ENCODE data around the gene A4GALT.
"Not testable (repeated sequence)": the region's sequence is repeated elsewhere in the genome, so short reads cannot be mapped to it uniquely, and the experiment has no call there.

A4GALT gene

GRCh38 chr22:42745118-42745517 lies 24.4 kb upstream of the A4GALT start:
- in situ Hi-C loops (cut with MboI; ENCODE audit: low pct_unique_long_range_greater_than_20kb, low sequenced_read_pairs) = no loop called here

GRCh38 chr22:42743501-42743991 lies 22.9 kb upstream of the A4GALT start:
- no peak for DNase-seq
- in situ Hi-C loops (cut with MboI; ENCODE audit: low pct_unique_long_range_greater_than_20kb, low sequenced_read_pairs) = no loop called here

More at GRCh38 chr22:42745118-42745517, 24.4 kb upstream of the A4GALT start:
- DNase-seq = no peak

- in situ Hi-C loops (cut with MboI; ENCODE audit: low pct_unique_long_range_greater_than_20kb, low sequenced_read_pairs) = no loop called here
- no peak for DNase-seq
Measured at GRCh38 chr22:42742940-42743339, 22.3 kb upstream of the A4GALT start.

- in situ Hi-C loops (cut with MboI; ENCODE audit: low pct_unique_long_range_greater_than_20kb, low sequenced_read_pairs); DNase-seq: not testable (repeated sequence)
Measured at GRCh38 chr22:42740320-42740719, 19.6 kb upstream of the A4GALT start.

- no peak for DNase-seq
- in situ Hi-C loops (cut with MboI; ENCODE audit: low pct_unique_long_range_greater_than_20kb, low sequenced_read_pairs) = no loop called here
Measured at GRCh38 chr22:42734406-42734805, 13.7 kb upstream of the A4GALT start.

- in situ Hi-C loops (cut with MboI; ENCODE audit: low pct_unique_long_range_greater_than_20kb, low sequenced_read_pairs); DNase-seq: not testable (repeated sequence)
Measured at GRCh38 chr22:42733394-42733793, 12.7 kb upstream of the A4GALT start.

GRCh38 chr22:42732081-42732480 lies 11.4 kb upstream of the A4GALT start:
- no peak for DNase-seq
- in situ Hi-C loops (cut with MboI; ENCODE audit: low pct_unique_long_range_greater_than_20kb, low sequenced_read_pairs) = no loop called here

GRCh38 chr22:42726811-42727210 lies 6.1 kb upstream of the A4GALT start:
- no peak for DNase-seq
- in situ Hi-C loops (cut with MboI; ENCODE audit: low pct_unique_long_range_greater_than_20kb, low sequenced_read_pairs) = no loop called here

GRCh38 chr22:42725606-42726355 lies 5.1 kb upstream of the A4GALT start:
- no peak for DNase-seq
- in situ Hi-C loops (cut with MboI; ENCODE audit: low pct_unique_long_range_greater_than_20kb, low sequenced_read_pairs) = no loop called here

GRCh38 chr22:42724062-42724461 lies 3.4 kb upstream of the A4GALT start:
- no peak for DNase-seq
- in situ Hi-C loops (cut with MboI; ENCODE audit: low pct_unique_long_range_greater_than_20kb, low sequenced_read_pairs) = no loop called here

- no peak for DNase-seq
- in situ Hi-C loops (cut with MboI; ENCODE audit: low pct_unique_long_range_greater_than_20kb, low sequenced_read_pairs) = no loop called here
Measured at GRCh38 chr22:42721045-42721434, 370 bp upstream of the A4GALT start.

- no peak for DNase-seq
- in situ Hi-C loops (cut with MboI; ENCODE audit: low pct_unique_long_range_greater_than_20kb, low sequenced_read_pairs) = no loop called here
Measured at GRCh38 chr22:42719656-42720262, 911 bp downstream of the A4GALT start.

- no peak for DNase-seq
- in situ Hi-C loops (cut with MboI; ENCODE audit: low pct_unique_long_range_greater_than_20kb, low sequenced_read_pairs) = no loop called here
Measured at GRCh38 chr22:42719133-42719532, 1.5 kb downstream of the A4GALT start.

GRCh38 chr22:42717197-42717928 lies 3.3 kb downstream of the A4GALT start:
- DNase-seq = no peak
- in situ Hi-C loops (cut with MboI; ENCODE audit: low pct_unique_long_range_greater_than_20kb, low sequenced_read_pairs) = no loop called here

GRCh38 chr22:42716649-42717127 lies 4.0 kb downstream of the A4GALT start:
- in situ Hi-C loops (cut with MboI; ENCODE audit: low pct_unique_long_range_greater_than_20kb, low sequenced_read_pairs) = no loop called here
- DNase-seq = no peak

GRCh38 chr22:42716221-42716620 lies 4.4 kb downstream of the A4GALT start:
- in situ Hi-C loops (cut with MboI; ENCODE audit: low pct_unique_long_range_greater_than_20kb, low sequenced_read_pairs) = no loop called here
- no peak for DNase-seq

GRCh38 chr22:42714768-42715390 lies 5.8 kb downstream of the A4GALT start:
- no peak for DNase-seq
- in situ Hi-C loops (cut with MboI; ENCODE audit: low pct_unique_long_range_greater_than_20kb, low sequenced_read_pairs) = no loop called here

- in situ Hi-C loops (cut with MboI; ENCODE audit: low pct_unique_long_range_greater_than_20kb, low sequenced_read_pairs) = no loop called here
- DNase-seq = no peak
Measured at GRCh38 chr22:42714308-42714707, 6.4 kb downstream of the A4GALT start.
